ENCODE results near the gene GALNT15.

The GALNT15 gene

GRCh38 chr3:16262174-16262573 is 87.7 kb downstream of the GALNT15 start:
- no peak for TF ChIP-seq CTCF (IDR thresholded peaks at IDR 0.05; ENCODE audit: low read depth, low read length, missing control alignments)
- H3K4me3 ChIP-seq (ENCODE audit: low read depth, low read length): no peak overlapping the region
- in situ Hi-C loops (cut with HindIII; ENCODE audit: low sequenced_read_pairs): no loop called here
- no peak for DNase-seq (ENCODE audit: low read depth)

- TF ChIP-seq CTCF (IDR thresholded peaks at IDR 0.05; ENCODE audit: low read depth, low read length, missing control alignments): no peak
- no peak for DNase-seq (ENCODE audit: low read depth)
- in situ Hi-C loops (cut with HindIII; ENCODE audit: low sequenced_read_pairs): no loop called here
- H3K4me3 ChIP-seq (ENCODE audit: low read depth, low read length): peak overlapping the region; percentile 82
Measured at GRCh38 chr3:16264174-16264707, 89.8 kb downstream of the GALNT15 start.

GRCh38 chr3:16264708-16265454 is 90.4 kb downstream of the GALNT15 start, which contains the start of the genes DPH3 and OXNAD1:
TSS of gene DPH3 (minus strand) at chr3:16264943. CDS start at chr3:16264876, 67 bp downstream.
TSS of gene OXNAD1 (plus strand) at chr3:16265212. CDS start at chr3:16270953, 5,741 bp downstream.
- DNase-seq (ENCODE audit: low read depth): peak; percentile 99
- peak within 1 kb of the TSS; percentile 82 for H3K4me3 ChIP-seq (ENCODE audit: low read depth, low read length)
- in situ Hi-C loops (cut with HindIII; ENCODE audit: low sequenced_read_pairs): no loop called here
- no peak for TF ChIP-seq CTCF (IDR thresholded peaks at IDR 0.05; ENCODE audit: low read depth, low read length, missing control alignments)

- no peak for TF ChIP-seq CTCF (IDR thresholded peaks at IDR 0.05; ENCODE audit: low read depth, low read length, missing control alignments)
- in situ Hi-C loops (cut with HindIII; ENCODE audit: low sequenced_read_pairs): no loop called here
- peak overlapping the region; percentile 82 for H3K4me3 ChIP-seq (ENCODE audit: low read depth, low read length)
- no peak for DNase-seq (ENCODE audit: low read depth)
Measured at GRCh38 chr3:16265455-16265786, 90.9 kb downstream of the GALNT15 start.

- in situ Hi-C loops (cut with HindIII; ENCODE audit: low sequenced_read_pairs): no loop called here
Measured at GRCh38 chr3:16266714-16267113, 92.2 kb downstream of the GALNT15 start.

GRCh38 chr3:16270855-16271254 is 96.4 kb downstream of the GALNT15 start:
- in situ Hi-C loops (cut with HindIII; ENCODE audit: low sequenced_read_pairs): no loop called here
- TF ChIP-seq CTCF (IDR thresholded peaks at IDR 0.05; ENCODE audit: low read depth, low read length, missing control alignments): no peak

More at GRCh38 chr3:16266714-16267113, 92.2 kb downstream of the GALNT15 start:
- no peak overlapping the region for H3K4me3 ChIP-seq (ENCODE audit: low read depth, low read length)
- no peak for TF ChIP-seq CTCF (IDR thresholded peaks at IDR 0.05; ENCODE audit: low read depth, low read length, missing control alignments)
- no peak for DNase-seq (ENCODE audit: low read depth)

More at GRCh38 chr3:16270855-16271254, 96.4 kb downstream of the GALNT15 start:
- no peak overlapping the region for H3K4me3 ChIP-seq (ENCODE audit: low read depth, low read length)
- no peak for DNase-seq (ENCODE audit: low read depth)
